Left lobe of liver (tissue), 2 donors: ENCODE results near the gene SETDB1. TPM values are rescaled to one million over a fixed set of nuclear protein-coding genes. Genes with fewer than 3 reads are reported as not detected.
"Not testable (repeated sequence)": the region's sequence is repeated elsewhere in the genome, so short reads cannot be mapped to it uniquely, and the experiment has no call there.

ENCODE experiments used
- ATAC-seq: fragments of 200-7000 bp; cut with Tn5 transposase; one replicate; pipeline ENCODE4 v1.9.1; 2020; ENCODE audit warnings: mild to moderate bottlenecking, moderate library complexity
- DNase-seq: peaks from one replicate; pipeline ENCODE4 v3.0.0-alpha.2; 2020; ENCODE audit warnings: low spot score
- total RNA-seq: library from RNA; stranded (reverse); gene quantifications from one replicate; pipeline ENCODE4 v1.2.1, GENCODE V29; 2021
- donor health status: DM: no; HTN: no; CAD: no; lungs with moderate emphysema.
- donor health status: DM: no; HTN: yes; CAD: no.

Gene SETDB1
- 14.0 TPM for total RNA-seq

GRCh38 chr1:150926097-150926741 is at the start of gene SETDB1:
TSS of gene SETDB1 (plus strand) at chr1:150926363. CDS start at chr1:150927715, 1,352 bp downstream.
- ATAC-seq (peak; percentile 95), DNase-seq (peak; percentile 98)

GRCh38 chr1:150878931-150879330 is 47.2 kb upstream of the SETDB1 start:
- not testable (repeated sequence) for ATAC-seq

GRCh38 chr1:150881331-150882070 is 44.7 kb upstream of the SETDB1 start:
- ATAC-seq (peak; percentile 70), DNase-seq (no peak)

More at GRCh38 chr1:150878931-150879330, 47.2 kb upstream of the SETDB1 start:
- not testable (repeated sequence) for DNase-seq

GRCh38 chr1:150883121-150883520 is 43.0 kb upstream of the SETDB1 start:
- ATAC-seq, DNase-seq: not testable (repeated sequence)

GRCh38 chr1:150887018-150887417 is 39.1 kb upstream of the SETDB1 start, which contains the start of gene CTXND2:
TSS of gene CTXND2 (plus strand) at chr1:150887136. CDS start at chr1:150912315, 25,179 bp downstream.
- no peak for ATAC-seq
- DNase-seq = no peak

GRCh38 chr1:150888727-150889126 is 37.4 kb upstream of the SETDB1 start:
- no peak for ATAC-seq

GRCh38 chr1:150890033-150890416 is 36.1 kb upstream of the SETDB1 start:
- ATAC-seq = no peak
- no peak for DNase-seq

More at GRCh38 chr1:150888727-150889126, 37.4 kb upstream of the SETDB1 start:
- DNase-seq = no peak

- no peak for ATAC-seq
- no peak for DNase-seq
These were observed 32.7 kb upstream of the SETDB1 start for GRCh38 chr1:150893336-150893913.

- ATAC-seq = peak; percentile 45
- no peak for DNase-seq
These were observed 30.5 kb upstream of the SETDB1 start for GRCh38 chr1:150895618-150896017.

GRCh38 chr1:150899795-150900194 is 26.4 kb upstream of the SETDB1 start:
- not testable (repeated sequence) for DNase-seq, ATAC-seq

- ATAC-seq = no peak
- no peak for DNase-seq
These were observed 23.8 kb upstream of the SETDB1 start for GRCh38 chr1:150902346-150902745.

GRCh38 chr1:150902751-150903150 is 23.4 kb upstream of the SETDB1 start:
- DNase-seq = no peak
- ATAC-seq = no peak

GRCh38 chr1:150905301-150905700 is 20.9 kb upstream of the SETDB1 start:
- no peak for DNase-seq
- no peak for ATAC-seq

- DNase-seq = no peak
- no peak for ATAC-seq
These were observed 19.8 kb upstream of the SETDB1 start for GRCh38 chr1:150906329-150906728.

- ATAC-seq = no peak
- no peak for DNase-seq
These were observed 19.4 kb upstream of the SETDB1 start for GRCh38 chr1:150906813-150907212.

- no peak for ATAC-seq
- DNase-seq = no peak
These were observed 16.5 kb upstream of the SETDB1 start for GRCh38 chr1:150909585-150910180.

GRCh38 chr1:150912623-150913022 is 13.5 kb upstream of the SETDB1 start:
- ATAC-seq (no peak), DNase-seq (no peak)

GRCh38 chr1:150917387-150917786 is 8.8 kb upstream of the SETDB1 start:
- ATAC-seq (no peak), DNase-seq (no peak)

GRCh38 chr1:150922519-150922975 is 3.6 kb upstream of the SETDB1 start:
- ATAC-seq (peak; percentile 78), DNase-seq (peak; percentile 73)

GRCh38 chr1:150925080-150925479 is 1.1 kb upstream of the SETDB1 start:
- ATAC-seq = no peak
- DNase-seq = no peak

GRCh38 chr1:150927624-150928023 is 1.5 kb downstream of the SETDB1 start:
- DNase-seq (no peak), ATAC-seq (no peak)
